ENCODE results near the gene MBD6.
"Not testable (repeated sequence)": the region's sequence is repeated elsewhere in the genome, so short reads cannot be mapped to it uniquely, and the experiment has no call there.

Gene MBD6

DNA sequence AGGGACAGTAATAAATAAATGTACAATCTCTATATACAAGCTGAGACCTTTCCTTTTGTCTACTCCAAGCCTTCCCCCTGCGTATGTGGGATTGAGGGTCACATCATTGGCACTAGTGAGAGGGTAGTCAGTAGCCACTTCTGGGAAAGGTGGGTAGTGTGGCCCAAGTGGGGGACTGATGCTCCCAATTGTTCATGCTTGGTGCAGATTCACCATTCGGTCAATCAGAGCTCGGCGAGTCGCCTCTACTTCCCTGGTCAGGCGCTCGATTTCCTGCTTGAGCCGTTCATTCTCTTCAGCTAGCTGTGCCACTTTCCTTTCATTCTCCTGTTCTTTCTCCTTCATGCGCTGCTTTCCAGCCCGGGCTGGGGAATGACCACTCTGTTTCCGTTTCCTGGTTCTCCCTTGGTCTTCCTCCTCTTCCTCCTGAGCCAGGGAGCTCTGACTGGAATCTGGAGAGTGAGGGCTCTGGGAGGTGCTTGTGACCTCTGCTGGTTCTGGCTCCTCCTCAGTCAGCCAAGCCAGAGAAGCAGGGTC, 5.9 kb upstream of the MBD6 start:
- peak; percentile 16 for DNase-seq

GRCh38 chr12:57517187-57517586, 5.4 kb upstream of the MBD6 start:
- DNase-seq, result no peak

GRCh38 chr12:57517718-57518117, 4.9 kb upstream of the MBD6 start:
- not testable (repeated sequence) for DNase-seq

DNA sequence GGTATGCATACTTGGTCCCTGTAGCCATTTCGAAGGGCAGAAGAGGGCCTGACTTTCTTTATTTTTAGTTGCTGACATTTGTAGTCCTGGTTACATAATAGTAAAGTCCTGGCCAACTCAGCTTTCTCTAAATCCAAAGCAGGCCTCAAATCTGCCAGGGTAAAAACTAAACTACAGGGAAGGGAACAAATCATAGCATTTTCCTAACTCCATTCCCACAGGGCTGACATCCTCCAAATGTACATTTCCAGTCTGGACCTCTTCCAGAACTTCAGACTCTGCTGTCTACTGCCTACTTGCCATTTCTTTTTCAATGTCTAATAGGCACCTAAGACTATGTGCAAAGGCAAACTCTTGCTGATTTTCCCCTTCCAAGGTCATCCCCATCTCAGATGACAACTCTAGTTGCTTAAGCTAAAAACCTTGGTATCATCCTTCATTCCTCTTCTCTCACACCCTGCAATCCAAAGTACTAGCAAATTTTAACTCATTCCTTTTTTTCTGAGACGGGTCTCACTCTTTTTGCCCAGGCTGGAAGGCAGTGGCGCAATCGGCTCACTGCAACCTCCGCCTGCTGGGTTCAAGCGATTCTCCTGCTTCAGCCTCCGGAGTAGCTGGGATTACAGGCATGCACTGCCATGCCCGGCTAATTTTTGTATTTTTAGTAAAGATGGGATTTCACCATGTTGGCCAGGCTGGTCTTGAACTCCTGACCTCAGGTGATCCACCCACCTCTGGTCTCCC, 4.3 kb upstream of the MBD6 start:
- DNase-seq, result peak; percentile 16

DNA sequence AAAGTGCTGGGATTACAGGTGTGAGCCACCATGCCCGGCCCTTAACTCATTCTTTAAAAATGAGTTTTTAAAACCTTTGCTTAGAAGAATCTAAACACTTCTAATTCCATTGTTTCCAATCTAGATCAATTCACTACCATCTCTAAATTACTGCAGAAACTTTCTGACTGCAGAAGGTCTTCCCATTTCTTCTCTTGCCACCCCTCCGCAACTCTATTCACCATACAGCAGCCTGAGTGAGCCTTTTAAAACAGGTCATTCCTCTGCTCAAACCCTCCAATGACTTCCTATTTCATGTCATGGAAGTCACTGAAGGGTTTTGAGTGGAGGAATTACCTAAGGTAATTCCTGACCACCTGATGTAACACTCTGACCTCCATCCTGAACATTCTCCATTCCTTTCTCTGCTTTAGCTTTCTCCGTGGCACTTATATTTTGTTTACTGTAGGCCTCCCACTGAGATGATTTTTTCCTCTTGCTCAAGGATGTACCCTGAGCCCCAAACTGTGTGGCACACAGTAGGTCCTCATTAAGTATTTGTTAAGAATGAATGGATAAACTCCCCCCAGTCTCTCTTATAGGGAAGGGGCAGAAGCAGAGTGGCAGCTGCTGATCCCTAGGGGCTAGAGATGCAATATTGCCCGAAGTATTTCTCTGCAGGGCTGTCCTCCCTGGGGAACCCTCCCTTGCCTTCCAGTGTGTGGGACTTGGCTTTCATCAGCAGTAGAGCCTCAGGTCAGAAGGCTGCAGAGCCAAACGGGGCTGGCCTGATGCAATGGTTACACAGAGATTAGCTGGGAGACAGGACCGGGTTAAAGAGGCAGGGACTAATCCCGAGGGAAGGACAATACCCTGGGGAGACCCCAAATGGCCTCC, 3.5 kb upstream of the MBD6 start:
- peak; percentile 10 for DNase-seq

DNA sequence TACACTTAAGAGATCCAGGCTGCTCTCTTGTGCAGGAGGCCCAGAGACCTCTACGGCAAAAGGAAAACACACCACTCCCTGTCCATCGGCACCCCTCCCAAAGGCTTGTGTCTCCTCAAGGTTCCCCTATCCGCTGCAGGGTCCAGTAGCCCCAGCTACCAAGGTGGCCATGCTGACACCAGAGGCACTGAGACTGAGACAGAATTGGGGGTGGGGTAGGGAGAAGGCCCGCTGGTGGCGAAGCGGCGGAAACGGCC, 2.9 kb upstream of the MBD6 start:
- peak; percentile 46 for DNase-seq

GRCh38 chr12:57520053-57520818, 2.4 kb upstream of the MBD6 start, which contains the start of gene DDIT3:
Gene DDIT3, minus strand, starts transcription at chr12:57520514. Its CDS starts 3,108 bp downstream, at chr12:57517406.
- peak; percentile 99 for DNase-seq

DNA sequence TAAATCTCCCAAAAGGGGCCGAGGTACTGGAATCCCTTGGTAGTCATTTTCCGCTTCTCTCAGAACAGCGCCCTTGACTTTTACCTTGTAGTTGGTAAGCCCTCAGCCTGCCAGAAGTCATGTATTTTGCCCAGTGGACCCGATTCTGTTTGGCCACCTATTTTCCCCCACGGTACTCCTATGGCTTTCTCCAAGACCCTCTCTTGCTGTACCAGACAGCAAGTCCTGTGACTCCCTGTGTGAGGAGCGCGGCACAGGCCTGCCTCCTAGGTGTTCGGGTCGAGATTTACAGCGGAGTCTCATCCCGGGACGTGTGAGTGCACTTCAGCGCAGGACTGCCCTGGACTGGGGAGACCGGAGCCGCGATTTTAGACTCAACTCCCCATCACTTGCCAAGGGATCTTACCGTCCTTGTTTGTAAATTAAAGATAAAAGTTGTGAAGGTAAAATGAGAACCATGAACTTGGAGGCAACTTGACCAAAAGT, 1.1 kb upstream of the MBD6 start:
- DNase-seq, result no peak

DNA sequence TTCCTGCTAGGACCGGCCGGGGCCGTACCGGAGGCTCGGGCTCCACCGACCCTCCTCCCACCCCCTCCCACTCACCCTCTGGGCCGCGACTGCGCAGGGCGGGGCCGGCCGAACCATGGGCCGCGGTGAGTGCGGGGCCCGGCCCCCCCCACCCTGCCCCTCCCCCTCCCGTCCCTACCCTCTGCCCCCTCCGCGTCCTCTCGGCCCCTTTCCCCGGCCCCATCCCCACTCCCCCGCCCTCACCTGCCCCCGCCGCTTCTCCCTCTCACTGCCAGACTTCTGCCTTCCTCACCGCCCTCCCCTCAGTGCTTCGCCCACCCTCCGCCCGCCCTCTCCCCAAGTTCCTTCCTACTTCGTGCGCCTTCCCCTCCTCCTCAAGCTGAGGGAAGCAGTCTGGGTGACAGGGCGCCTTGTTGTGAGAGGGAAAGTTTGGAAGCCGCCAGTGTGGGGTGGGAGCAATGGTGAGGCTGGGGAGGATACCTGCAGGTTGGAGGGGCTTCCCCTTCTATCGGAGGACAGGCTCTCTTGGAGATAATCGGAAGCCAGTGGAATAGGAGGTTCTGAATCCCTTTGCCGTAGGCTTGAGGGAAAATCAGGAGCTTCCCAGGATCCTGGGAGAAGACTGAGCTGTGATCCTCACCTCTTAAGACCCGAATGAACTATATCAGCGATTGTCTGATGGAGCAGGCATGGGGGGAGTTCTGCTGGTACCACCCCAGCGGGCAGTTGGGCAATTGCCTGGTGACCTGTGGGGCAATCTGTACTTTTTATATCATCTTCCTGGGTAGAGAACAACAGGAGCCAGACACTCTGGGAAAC, 472 bp downstream of the MBD6 start:
- peak; percentile 63 for DNase-seq

DNA sequence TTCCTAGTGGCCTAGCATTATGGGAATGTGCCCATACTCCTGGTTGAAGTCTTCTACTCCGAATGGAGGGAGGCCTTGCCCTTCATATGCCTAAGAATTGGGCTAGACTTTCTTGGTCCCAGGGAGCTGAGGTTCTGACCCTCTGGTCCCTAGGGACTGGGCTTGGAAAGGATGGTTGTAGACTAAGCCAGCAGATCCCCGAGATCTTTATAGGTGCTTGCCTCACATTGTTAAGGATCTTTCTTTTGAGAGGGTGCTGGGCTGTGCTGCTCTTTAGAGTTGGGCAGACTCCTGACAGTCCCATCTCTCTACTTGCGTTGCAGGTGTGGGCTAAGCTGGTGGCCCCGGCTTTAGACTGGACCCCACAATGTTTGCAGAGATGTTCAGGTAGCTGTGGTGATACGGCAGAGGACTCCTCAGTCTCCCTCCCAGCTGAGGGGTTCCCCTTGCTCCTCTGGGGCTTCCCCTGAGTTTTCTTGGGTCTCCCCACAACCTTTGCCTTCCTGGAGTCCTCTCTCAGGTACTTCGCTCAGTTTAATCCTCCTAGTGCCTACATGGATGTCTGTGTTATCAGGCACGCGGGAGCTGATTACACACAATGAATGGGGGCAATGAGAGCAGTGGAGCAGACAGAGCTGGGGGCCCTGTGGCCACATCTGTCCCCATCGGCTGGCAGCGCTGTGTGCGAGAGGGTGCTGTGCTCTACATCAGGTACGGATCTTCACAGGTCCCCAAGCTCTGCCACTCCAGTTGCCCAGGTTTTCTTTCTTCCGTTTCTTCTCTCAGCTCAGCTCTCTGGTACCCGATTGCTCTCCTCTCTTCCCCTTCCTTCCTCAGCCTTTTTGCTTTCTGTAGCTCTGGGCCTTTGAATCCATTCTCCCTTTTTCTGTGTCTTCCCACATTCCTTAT, 1.3 kb downstream of the MBD6 start:
- DNase-seq, result no peak

GRCh38 chr12:57524814-57525614, 2.4 kb downstream of the MBD6 start:
- no peak for DNase-seq

DNA sequence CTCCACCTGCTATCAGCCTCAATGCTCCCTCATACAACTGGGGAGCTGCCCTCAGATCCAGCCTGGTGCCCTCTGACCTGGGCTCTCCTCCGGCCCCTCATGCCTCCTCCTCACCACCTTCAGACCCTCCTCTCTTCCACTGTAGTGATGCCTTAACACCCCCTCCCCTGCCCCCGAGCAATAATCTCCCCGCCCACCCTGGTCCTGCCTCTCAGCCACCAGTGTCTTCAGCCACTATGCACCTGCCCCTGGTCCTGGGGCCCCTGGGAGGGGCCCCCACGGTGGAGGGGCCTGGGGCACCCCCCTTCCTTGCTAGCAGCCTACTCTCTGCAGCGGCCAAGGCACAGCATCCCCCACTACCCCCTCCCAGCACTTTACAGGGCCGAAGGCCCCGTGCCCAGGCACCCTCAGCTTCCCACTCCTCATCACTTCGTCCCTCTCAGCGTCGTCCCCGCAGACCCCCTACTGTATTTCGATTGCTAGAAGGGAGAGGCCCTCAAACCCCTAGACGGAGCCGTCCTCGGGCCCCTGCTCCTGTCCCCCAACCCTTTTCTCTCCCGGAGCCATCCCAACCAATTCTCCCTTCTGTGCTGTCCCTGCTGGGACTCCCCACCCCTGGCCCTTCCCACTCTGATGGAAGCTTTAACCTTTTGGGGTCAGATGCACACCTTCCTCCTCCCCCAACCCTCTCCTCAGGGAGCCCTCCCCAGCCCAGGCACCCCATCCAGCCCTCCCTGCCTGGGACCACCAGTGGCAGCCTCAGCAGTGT, 3.2 kb downstream of the MBD6 start:
- DNase-seq, result no peak

GRCh38 chr12:57526477-57527126, 4.0 kb downstream of the MBD6 start:
- DNase-seq, result no peak

- no peak for DNase-seq
Observed at GRCh38 chr12:57527184-57527583, 4.6 kb downstream of the MBD6 start.

- no peak for DNase-seq
Observed at GRCh38 chr12:57528176-57528575, 5.6 kb downstream of the MBD6 start.

DNA sequence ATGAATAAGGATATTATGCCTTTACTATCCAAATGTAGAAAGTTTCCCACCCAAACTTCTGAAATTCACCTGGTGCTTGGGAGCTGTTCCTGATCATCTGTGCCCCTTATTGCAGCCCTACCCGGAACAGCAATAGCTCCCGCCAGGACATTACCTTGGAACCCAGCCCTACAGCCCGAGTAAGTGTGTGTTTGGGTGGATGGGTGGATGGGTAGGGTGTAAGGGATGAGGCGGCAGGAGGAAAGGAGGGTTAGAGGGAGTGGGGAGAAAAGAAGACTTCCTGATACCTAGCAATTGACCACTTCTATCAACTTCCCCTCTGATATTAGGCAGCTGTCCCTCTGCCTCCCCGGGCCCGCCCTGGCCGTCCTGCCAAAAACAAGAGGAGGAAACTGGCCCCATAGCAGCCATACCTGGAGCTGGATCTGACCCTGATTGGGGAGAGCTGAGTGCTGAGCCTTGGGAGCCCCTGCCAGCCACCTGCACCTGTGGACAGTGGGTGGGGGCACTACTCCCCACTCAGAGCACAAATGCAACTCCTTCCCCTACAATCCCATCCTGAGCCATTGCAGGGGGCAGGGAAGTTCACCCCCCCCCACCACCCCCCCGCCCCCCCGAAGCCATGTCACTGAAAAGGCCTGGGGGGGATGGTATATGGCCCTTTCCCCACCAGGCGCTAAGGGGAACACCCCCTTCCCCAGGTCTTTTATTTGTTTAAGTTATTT, 6.4 kb downstream of the MBD6 start:
- DNase-seq, result no peak

GRCh38 chr12:57529831-57530230, 7.2 kb downstream of the MBD6 start:
- no peak for DNase-seq

All from CD4-positive, alpha-beta T cell treated with Interleukin-17A for 1 hour (primary cell).